Measurements from ENCODE around the gene DOCK2. TPM values are rescaled to one million over a fixed set of nuclear protein-coding genes. Genes with fewer than 3 reads are reported as not detected.
"Not testable (repeated sequence)": the region's sequence is repeated elsewhere in the genome, so short reads cannot be mapped to it uniquely, and the experiment has no call there.

The DOCK2 gene
- 0.16 and 0.22 TPM in 2 replicates for polyA plus RNA-seq (2014; cell fraction: cytosol; rRNA removed)
- polyA plus RNA-seq (2014; cell fraction: nucleus; rRNA removed): 0.05 TPM in 1 of 2 replicates, not detected in the other

- no peak for DNase-seq (ENCODE audit: low spot score)
These were observed at the start of gene DOCK2 for GRCh38 chr5:169637085-169637548. TSS of gene DOCK2 (plus strand) at chr5:169637275. CDS start at chr5:169637327, 52 bp downstream.

- no peak for DNase-seq (ENCODE audit: low spot score)
These were observed 46.5 kb upstream of the DOCK2 start for GRCh38 chr5:169590602-169591001.

- DNase-seq (ENCODE audit: low spot score): no peak
These were observed 45.4 kb upstream of the DOCK2 start for GRCh38 chr5:169591636-169592035.

- no peak for DNase-seq (ENCODE audit: low spot score)
These were observed 44.0 kb upstream of the DOCK2 start for GRCh38 chr5:169592937-169593650.

- no peak for DNase-seq (ENCODE audit: low spot score)
These were observed 41.8 kb upstream of the DOCK2 start for GRCh38 chr5:169595172-169595820.

- DNase-seq (ENCODE audit: low spot score): no peak
These were observed 37.6 kb upstream of the DOCK2 start for GRCh38 chr5:169599451-169599850.

DNA sequence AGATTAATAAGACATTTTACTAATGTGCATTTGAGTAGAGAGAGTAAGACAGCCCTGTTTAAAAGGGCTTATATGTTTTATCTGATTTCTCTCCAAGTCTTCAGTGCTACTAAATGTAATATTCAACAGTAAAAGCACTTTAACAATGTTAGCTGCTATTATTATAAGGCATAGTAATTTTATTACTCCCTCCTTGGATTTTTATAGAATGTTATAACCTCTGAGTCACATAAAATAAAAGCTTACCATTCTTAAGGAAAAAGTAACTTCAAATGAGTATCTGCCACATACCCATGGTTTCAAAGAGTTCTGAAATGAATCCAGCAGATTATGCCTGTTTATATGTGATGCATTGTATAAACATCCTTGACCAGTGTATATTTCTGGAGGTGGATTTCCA is 34.5 kb upstream of the DOCK2 start:
- no peak for DNase-seq (ENCODE audit: low spot score)

GRCh38 chr5:169606279-169606678 is 30.8 kb upstream of the DOCK2 start:
- no peak for DNase-seq (ENCODE audit: low spot score)

- DNase-seq (ENCODE audit: low spot score): no peak
These were observed 29.2 kb upstream of the DOCK2 start for GRCh38 chr5:169607882-169608281.

DNA sequence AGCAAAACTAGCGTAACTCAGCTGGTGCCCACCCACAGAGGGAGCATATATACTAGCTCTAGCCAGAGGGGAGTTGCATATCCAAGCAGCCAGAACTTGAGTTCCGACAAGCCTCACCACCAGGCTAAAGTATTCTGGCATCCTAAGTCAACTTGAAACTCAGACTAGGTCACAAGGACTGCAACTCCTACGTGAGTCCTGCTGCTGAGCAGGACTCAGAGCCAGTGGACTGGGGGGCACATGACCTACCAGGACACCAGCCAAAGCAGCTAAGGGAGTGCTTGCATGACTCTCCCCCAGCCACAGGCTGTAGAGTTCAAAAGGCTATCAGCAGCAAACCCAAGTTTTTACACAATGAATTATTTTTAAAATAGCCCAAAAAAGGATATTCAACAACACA is 27.4 kb upstream of the DOCK2 start:
- no peak for DNase-seq (ENCODE audit: low spot score)

DNA sequence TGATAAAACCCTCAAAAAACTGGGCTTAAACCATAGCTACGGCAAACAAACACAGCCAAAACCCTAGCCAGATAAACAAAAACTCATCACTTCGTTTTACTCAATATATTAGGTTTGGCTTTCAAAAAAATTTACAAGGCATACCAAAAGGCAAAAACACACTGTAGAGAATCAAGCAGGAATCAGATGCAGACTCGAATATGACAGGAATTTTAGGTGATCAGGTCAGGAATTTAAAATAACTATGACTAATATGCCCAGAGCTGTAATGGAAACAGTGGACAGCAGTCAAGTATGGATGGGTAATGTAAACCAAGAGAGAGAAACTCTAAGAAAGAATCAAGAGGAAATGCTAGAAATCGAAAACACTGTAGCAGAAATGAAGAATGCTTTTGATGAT is 26.5 kb upstream of the DOCK2 start:
- no peak for DNase-seq (ENCODE audit: low spot score)

DNA sequence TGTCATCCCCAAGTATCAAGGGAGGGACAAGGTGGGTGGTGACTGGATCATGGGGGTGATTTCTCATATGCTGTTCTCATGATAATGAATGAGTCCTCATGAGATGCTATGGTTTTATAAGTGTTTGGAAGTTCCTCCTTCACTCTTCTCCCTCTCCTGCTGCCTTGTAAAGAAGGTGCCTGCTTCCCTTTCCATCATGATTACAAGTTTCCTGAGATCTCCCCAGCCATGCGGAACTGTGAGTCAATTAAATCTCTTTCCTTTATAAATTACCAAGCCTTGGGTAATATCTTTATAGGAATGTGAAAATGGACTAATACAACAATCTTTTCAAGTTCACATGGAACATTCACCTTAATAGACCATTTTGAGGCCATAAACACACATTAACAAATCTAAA is 21.5 kb upstream of the DOCK2 start:
- no peak for DNase-seq (ENCODE audit: low spot score)

DNA sequence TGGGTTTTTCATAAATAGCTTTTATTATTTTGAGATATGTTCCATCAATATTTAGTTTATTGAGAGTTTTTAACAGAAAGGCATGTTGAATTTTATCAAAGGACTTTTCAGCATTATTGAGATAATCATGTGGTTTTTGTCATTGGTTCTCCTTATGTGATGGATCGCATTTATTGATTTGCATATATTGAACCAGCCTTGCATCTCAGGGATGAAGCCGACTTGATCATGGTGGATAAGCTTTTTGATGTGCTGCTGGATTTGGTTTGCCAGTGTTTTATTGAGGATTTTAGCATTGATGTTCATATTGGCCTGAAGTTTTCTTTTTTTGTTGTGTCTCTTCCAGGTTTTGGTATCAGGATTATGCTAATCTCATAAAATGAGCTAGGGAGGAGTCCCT is 12.8 kb upstream of the DOCK2 start:
- DNase-seq (ENCODE audit: low spot score): not testable (repeated sequence)

DNA sequence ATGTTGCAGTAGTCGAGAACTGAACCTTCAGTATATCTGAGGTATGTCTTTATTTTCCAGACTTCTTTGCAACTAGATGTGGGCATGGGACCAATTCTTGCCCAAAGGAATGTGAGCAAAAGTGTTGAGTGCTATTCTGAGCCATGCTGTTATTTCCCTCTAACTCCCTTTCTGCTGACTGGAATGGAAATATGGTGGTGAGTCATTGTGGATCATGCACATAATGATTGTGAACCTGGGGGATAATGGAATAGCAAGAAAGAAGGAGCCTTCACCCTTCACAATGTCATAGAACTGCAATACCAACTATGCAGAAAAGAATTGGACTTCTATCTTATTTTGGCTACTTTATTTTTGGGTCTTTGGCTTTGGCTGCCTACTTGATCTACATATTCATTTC is 10.3 kb upstream of the DOCK2 start:
- DNase-seq (ENCODE audit: low spot score): no peak

DNA sequence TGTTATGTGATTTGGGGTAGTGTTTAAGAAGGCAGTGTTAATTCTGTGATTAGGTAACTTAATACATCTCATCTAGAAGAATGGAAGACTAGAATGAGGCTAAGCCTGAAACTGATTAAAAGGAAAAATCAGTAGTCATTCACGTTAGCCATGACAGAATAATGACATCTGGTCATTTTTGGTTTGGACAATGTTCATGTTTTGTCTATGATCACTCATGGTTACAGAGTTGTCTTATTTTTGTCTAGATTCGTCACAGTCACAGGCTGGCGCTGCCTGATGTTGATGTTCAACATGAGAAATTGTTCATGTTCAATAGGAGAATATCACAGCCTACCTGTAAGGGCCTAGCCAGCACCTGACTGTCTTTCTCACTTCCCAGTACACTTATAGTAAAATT is 9.5 kb upstream of the DOCK2 start:
- DNase-seq (ENCODE audit: low spot score): no peak

GRCh38 chr5:169628892-169629291 is 8.2 kb upstream of the DOCK2 start:
- DNase-seq (ENCODE audit: low spot score): no peak

DNA sequence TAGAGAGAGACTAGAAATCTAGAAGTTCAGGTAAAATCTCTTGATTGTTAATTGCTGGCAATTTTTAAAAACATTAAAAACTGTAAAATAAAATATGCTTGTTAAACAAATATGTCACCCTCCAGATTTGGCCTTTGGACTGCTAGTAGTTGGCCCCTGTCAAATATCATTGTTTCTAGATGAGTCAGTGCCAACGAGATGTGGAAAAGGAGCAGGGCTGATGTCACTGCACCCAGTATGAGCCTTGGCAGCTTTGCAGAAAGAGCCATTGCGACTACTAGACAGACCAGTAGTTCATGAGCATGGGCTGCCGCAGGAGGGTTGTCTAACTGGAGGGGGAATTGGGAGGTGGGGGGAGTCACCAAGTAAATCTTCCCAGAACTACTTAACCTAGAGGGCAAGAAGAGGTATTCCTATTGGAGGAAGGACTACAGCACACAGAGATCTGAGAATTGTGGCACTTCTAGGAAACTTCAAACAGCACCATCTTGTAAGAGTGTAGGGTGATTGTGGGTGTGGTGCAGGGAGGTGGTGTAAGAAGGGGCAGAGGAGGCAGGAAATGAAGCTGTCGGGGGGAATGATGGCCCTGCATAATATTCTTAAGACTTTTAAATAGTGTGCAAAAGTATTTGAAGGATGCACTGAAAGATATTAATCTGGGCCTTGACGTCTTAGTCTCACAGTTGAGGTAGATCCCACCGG is 7.1 kb upstream of the DOCK2 start:
- DNase-seq (ENCODE audit: low spot score): no peak

GRCh38 chr5:169631360-169631759 is 5.7 kb upstream of the DOCK2 start:
- DNase-seq (ENCODE audit: low spot score): no peak

DNA sequence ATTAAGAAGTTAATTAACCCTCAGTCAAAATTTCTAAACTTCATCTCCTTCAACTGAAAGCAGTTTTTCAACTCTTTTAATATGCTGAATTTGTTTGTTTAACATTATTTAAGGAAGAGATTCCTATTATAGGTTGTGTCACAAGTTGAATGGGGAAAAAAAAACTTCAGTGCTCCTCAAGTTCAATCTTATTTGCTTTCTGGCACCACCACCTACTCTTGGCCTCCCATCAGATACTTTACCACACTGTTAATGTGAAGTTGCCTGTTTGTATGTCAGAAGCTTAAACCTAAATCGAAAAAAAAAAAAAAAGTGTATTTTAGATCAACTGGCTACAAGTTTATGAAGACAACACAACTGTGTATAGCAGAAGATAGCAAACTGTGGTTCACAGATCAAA is 4.1 kb upstream of the DOCK2 start:
- DNase-seq (ENCODE audit: low spot score): no peak

GRCh38 chr5:169634606-169635005 is 2.5 kb upstream of the DOCK2 start:
- no peak for DNase-seq (ENCODE audit: low spot score)

- DNase-seq (ENCODE audit: low spot score): no peak
These were observed 1.1 kb upstream of the DOCK2 start for GRCh38 chr5:169635936-169636335.

- no peak for DNase-seq (ENCODE audit: low spot score)
These were observed 494 bp upstream of the DOCK2 start for GRCh38 chr5:169636477-169637084.
